ENCODE measurements around the gene AK5.

- TF ChIP-seq TAF1 (IDR thresholded peaks at IDR 0.05; ENCODE audit: borderline replicate concordance, insufficient read depth, low read length) (no peak), REST (IDR thresholded peaks at IDR 0.05; ENCODE audit: insufficient read depth in 1 of 2, low read depth in 2 of 2, low read length in 2 of 2) (no peak)
These were observed 229.6 kb downstream of the AK5 start for GRCh38 chr1:77511440-77511840.
